ENCODE data around the gene ZNF516.

Gene ZNF516

DNA sequence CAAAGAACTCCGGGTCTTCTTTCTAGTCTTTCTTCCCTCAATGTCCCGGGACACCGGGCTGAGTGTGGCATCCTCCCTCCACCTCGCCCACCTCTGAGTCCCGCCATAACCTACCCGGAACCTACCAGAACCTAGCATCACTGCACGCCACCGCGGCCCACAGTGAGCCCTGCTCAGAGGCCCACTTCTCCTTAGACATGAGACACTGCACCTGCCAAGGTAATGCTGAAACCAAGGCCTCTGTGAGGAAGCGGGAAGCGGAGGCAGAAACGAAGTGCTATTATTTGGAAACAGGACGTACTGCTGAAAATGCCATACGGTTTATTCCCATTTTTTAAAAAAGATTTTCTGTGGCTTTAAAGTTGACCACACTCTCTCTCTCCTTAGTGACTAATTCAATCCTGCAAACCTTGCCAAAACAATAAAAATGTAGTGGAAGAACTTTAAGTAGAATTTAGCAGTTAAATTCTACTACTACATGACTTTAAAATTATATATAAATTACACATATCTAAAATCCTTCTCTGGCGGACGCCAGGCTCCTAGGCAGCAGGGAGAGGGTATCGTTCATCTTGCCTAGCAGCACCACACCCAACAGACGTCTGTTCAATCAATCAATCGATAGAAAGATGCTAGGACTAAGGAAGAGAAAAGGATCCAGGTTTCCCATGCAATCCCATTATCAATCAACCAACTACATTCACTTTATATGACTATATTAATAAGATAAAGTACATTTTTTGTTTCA is 82.0 kb downstream of the ZNF516 start:
- no peak for DNase-seq

DNA sequence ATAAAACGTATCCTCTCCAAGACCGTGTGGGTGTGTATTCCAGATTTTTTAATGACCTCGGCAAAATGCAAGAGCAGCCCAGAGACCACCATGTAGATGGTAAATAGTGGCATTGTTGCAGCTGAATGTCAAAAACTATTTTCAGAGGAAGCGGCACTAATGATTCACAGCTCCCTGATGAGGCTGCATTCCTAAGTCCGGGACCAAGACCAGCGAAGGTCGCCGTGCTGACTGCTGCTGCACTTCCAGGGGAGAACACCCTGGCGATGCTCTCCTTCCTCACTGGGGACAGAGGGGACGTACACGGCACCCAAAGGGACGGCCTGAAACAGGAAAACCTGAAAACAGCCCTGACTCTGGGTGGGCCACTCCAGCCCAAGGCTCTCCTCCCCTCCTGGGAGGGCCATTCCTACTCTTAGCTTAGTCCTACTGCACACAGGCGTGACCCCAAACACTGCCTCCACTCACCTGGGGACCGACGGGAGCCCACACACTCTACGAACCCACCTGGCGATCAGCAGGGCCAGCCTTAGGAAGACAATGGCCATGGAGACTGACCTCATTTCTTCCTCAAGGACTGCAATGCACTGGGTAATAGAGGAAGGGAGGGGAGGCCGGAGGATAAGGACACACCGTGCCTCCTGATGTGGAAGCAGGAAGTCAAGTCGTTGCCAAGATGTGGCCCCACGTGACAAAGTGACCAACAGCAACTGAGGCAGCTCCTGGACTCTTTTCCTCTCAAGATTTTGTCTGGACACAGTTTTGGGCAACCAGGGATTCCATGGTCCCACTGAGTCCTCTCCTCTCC is 82.8 kb downstream of the ZNF516 start:
- no peak for DNase-seq

GRCh38 chr18:76410660-76411417 is 84.2 kb downstream of the ZNF516 start:
- no peak for DNase-seq

DNA sequence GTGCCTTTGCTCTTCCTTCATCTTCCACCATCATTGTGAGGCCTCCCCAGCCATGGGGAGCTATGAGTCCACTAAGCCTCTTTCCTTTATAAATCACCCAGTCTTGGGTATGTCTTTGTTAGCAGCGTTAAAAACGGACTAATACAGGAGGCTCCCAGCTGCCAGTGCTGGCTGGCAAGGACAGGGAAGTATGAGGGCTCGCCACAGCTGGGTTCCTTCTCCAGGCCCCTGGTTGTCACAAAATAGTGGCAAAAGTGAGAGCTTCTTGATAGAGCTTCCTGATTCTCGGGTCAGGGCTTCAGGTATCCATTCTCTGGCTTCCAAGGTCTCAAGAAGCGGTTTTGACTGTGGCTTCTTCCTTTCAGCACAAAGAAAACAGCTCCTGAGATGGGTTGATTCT is 85.0 kb downstream of the ZNF516 start:
- DNase-seq = no peak

DNA sequence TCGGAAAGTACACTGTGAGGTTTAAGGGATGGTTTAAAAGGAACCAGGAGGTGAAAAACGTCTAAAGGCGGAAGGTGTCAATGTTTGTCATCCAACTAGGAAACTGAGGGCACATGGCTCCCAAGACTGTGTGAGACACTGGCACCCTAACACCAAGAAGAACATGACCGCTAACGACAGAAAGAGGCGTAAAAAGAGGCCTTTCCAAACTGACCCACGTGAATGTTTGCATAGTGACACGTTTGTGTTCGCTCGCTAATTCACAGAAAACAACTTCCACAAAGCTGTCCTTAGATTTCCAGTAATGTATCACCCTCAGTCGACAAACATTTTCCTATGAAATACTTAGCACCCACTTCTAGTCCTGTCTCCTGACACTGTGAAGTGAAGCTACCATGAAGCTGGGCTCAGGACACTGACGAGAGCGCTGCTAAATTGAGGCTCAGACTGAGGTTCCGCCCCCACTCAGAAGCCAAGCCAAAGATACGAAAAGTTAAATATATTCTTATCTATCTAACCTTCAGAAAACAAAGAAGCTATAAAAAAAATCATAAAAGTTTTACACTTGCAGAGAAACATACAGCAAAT is 86.5 kb downstream of the ZNF516 start:
- no peak for DNase-seq

DNA sequence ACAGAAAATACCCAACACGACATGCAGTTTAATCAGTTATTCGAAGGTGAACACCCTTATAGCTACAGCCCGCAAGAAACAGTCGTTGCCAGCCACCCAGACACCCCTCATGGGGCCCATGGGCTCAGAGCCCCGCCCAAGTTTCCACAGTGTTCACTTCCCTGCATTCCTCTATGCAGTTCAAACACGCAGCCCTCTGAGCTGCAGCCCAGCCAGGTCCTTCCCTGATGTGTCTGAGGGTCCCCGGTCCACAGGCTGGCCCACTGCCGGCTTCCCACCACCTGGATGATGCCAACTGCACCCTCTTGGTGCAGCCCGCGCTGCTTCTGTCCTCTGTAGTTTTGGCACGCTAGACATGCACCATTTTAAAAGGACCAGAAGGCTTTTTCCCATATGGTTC is 87.4 kb downstream of the ZNF516 start:
- DNase-seq = no peak

- DNase-seq = no peak
Observed at GRCh38 chr18:76406791-76407190, 88.3 kb downstream of the ZNF516 start.

GRCh38 chr18:76405681-76406356 is 89.2 kb downstream of the ZNF516 start:
- peak; percentile 26 for DNase-seq

DNA sequence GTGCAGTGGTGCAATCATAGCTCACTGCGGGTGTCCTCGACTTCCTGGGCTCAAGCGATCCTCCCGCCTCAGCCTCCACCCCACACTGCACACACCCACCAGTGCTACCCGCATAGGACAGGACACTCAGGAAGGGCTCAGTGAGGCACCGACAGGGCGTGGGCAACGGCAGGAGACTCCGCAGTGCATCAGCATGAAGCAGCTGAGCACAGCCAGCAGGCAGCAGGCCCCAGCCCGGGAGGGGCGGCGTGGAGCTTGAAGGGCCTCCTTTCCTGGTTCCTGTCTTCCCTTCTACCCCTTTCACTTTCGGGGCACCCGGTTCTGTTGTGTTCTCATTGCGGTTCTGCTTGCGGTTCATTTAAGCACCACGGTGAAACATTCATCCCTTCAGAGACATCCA is 89.8 kb downstream of the ZNF516 start:
- no peak for DNase-seq

- no peak for DNase-seq
Observed at GRCh38 chr18:76404345-76404831, 90.7 kb downstream of the ZNF516 start.

- DNase-seq = no peak
Observed at GRCh38 chr18:76402026-76402990, 92.7 kb downstream of the ZNF516 start.

GRCh38 chr18:76401498-76401897 is 93.5 kb downstream of the ZNF516 start:
- DNase-seq = no peak

GRCh38 chr18:76399613-76400391 is 95.2 kb downstream of the ZNF516 start:
- DNase-seq = no peak

DNA sequence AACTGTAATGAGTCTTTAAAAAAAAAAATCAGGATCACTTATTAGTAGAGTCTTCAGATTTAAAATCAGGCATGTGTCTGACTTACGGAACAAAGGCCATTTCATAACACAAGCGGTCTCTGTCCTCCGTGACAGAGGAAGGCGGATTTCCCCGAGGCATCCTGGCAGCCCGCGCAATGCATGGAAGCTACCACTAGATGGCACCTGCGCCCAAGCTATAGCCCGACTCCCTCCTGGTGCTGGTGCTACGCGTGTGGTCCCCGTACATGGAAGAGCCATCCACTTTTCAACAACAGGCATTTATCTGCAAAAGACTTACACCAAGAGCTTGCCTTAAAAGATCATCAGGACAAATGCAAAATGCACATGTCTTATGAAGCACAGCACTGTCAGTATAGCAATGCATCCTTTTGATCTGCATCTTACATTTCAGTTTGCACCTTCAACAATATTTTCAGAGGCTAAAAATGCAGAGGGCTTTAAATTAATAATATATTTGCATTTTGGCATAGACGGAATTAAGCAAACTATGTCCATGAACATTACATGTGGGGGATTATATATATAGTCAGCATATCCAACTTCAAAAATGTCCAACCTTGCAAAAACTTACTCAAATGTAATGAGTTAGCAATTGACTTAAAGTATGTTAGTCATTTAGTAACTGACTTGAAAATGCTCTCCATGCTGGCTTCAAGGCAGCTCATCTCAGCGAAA is 96.0 kb downstream of the ZNF516 start:
- peak; percentile 56 for DNase-seq

DNA sequence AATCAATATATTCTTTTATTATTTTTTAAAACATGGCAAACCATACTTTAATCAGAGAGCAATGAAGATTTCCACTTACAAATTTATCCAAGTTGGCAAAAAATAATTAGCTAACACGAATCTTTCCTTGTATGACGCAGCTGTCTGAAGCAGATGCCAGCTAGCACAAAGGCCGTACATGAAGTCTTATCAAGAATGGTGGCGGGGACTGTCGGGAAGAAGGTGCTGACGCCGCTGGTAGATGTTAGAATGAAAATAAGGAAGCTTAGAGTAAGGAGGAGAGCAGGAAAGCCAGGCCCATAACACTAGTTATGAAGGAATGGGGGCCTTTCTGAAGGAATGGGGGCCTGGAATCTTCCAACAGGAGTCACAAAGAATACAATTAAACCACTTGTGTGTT is 96.7 kb downstream of the ZNF516 start:
- DNase-seq = no peak

GRCh38 chr18:76397631-76398030 is 97.4 kb downstream of the ZNF516 start:
- no peak for DNase-seq

DNA sequence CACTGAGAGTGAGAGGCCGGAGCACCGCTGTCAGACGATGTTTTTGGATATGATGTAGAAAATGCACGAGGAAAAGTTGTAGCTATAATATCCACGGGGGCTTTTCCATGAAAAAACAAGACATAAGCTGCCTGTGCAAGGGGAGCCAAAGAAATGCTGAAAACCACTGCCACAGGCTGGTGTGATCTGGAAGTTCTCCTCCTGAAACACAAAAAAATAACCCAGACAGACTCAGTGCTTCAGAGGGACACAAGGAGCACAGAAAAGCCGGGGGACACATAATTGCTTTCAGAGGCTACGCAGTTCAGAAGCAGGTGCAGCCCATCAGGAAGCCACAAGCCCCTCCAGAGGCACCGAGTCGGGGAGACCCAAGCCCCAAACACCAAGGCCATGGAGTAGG is 98.2 kb downstream of the ZNF516 start:
- DNase-seq = no peak

GRCh38 chr18:76395609-76396008 is 99.4 kb downstream of the ZNF516 start:
- DNase-seq = no peak

- no peak for DNase-seq
Observed at GRCh38 chr18:76394780-76395476, 100.1 kb downstream of the ZNF516 start.
